Middle frontal gyrus (tissue), 1 donor: ENCODE results near the gene ABCC6.
"Not testable (repeated sequence)": the region's sequence is repeated elsewhere in the genome, so short reads cannot be mapped to it uniquely, and the experiment has no call there.

ENCODE experiments used
- DNase-seq: peaks from one replicate; pipeline ENCODE4 v3.0.0-alpha.2; 2015; ENCODE audit warnings: low spot score; ENCODE audit errors: extremely low spot score

Gene ABCC6

GRCh38 chr16:16222850-16223661 lies at the start of gene ABCC6:
TSS of gene ABCC6 (minus strand) at chr16:16223494. CDS start at chr16:16223434, 60 bp downstream.
- not testable (repeated sequence) for DNase-seq

- not testable (repeated sequence) for DNase-seq
These were observed 49.4 kb upstream of the ABCC6 start for GRCh38 chr16:16272573-16273221.

DNA sequence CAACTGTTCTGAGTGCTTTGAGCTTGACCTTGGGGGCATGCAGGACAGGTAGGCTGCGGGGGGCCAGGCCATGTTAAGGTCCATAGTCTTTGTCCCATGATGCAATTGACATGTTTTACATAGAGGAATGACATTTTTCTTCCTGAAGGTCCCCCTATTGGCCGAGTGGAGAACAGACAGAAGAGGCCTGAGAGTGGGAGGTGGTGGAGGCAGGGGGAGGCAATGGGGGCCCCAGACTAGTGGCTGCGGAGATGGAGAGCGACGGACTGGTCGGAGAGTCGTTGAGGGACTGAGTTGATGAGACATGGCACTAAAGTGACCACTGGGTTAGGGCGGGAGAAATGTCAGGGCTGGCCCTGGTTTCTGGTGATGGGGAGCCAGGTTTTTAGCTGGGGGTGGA lies 48.4 kb upstream of the ABCC6 start:
- not testable (repeated sequence) for DNase-seq

GRCh38 chr16:16268185-16268808 lies 45.0 kb upstream of the ABCC6 start:
- DNase-seq = not testable (repeated sequence)

DNA sequence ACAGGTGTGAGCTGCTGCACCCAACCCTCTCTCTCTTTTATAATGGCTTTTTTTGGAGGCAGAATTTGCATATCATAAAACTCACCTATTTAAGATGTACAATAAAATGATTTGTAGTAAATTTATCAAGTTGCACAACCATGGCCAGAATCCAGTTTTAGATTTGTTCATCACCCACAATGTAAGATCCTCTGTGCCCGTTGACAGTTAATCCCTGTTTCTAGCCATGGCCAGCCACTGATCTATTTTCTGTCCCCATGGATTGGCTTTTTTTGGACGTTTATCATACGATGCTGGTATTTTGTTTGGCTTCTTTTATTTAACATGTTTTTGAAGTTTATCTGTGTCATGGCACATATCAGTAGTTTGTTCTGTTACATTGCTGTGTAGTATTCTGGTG lies 44.4 kb upstream of the ABCC6 start:
- not testable (repeated sequence) for DNase-seq

GRCh38 chr16:16265044-16265443 lies 41.8 kb upstream of the ABCC6 start:
- peak; percentile 2 for DNase-seq

DNA sequence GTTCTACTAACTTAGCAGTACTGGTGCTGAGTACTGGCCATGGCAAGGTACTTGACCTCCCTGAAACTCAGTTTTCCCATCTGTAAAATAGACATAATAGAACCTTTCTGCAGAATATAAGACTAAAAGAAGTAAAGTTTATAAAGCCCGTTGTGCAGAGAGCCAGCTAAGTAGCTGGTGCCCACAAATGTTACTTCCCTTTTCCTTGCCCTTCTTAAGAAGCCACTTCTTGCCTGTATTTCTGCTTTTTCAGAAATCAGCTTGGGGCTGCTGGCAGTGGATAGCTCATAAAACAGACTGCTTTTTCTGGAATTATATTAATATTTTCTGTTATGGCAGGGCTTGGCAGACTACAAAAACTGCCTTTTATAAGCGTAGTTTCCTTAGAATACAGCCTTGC lies 40.7 kb upstream of the ABCC6 start:
- not testable (repeated sequence) for DNase-seq

- DNase-seq = not testable (repeated sequence)
These were observed 39.8 kb upstream of the ABCC6 start for GRCh38 chr16:16262954-16263555.

GRCh38 chr16:16259971-16260370 lies 36.7 kb upstream of the ABCC6 start:
- not testable (repeated sequence) for DNase-seq

DNA sequence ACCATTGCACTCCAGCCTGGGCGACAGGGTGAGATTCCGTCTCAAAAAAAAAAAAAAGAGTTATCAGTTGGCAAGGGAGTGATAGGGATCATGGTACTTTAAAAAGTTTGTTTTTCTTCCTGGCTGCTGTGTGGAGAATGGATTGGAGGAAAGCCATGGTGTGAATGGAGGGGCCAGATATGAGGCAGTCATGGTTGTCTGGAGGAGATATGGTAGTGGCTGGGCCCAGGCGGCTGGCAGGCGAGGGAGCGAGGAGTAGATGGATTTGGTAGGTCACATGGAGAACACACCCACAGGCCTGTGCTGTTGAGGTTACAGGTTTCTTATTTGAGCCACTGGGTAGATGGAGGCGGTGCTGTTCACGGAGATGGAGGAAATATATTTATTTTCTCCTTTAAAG lies 35.5 kb upstream of the ABCC6 start:
- not testable (repeated sequence) for DNase-seq

DNA sequence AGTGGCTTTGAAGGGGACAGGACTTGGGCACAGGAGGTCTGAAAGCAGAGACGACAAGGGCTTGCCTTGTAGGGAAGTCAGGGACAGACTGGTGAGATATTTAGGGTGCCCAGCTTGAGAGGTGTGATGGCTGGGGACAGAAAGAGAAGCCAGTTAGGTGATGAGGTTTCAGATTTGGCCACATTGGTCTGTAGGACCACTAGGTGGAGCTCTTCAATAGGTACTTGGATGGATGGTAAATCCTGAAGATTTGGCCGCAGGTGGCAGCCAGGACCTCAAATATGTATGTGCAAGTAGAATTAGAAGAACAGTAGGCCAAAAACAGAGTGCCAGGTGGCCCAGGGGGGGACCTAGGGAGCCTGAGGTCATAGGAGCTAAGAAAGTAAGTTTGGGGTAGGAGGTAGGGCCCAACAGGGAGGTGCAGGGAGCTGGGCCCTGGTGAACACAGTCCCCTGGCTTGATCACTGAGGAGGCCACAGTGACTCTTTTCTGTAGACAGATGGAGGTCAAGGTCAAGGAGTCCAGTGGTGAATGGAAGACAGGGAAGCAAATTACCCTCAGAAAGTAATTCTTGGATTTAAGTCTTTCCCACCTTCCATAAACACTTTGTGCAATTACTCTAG lies 34.1 kb upstream of the ABCC6 start:
- DNase-seq = not testable (repeated sequence)

GRCh38 chr16:16252377-16252776 lies 29.1 kb upstream of the ABCC6 start:
- not testable (repeated sequence) for DNase-seq

GRCh38 chr16:16249621-16250330 lies 26.5 kb upstream of the ABCC6 start:
- DNase-seq = not testable (repeated sequence)

DNA sequence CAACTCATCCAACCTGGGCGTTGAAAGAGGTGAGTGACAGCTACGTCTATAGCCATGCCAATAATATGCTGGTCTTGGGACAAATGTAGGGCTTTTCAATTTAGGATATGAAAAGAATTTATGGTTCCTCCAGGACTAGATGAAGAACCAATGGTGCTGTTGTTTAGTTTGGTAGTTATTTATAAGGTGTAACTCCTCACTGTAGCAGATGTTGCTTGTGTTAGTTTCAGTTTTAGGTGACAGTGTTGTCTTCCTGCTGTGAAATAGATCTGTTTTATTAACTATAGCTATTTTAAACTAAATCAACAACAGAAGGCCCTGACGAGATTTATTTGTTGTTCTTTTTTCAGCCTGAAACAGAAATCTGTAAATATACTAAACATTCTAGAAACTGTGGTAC lies 24.1 kb upstream of the ABCC6 start:
- not testable (repeated sequence) for DNase-seq

DNA sequence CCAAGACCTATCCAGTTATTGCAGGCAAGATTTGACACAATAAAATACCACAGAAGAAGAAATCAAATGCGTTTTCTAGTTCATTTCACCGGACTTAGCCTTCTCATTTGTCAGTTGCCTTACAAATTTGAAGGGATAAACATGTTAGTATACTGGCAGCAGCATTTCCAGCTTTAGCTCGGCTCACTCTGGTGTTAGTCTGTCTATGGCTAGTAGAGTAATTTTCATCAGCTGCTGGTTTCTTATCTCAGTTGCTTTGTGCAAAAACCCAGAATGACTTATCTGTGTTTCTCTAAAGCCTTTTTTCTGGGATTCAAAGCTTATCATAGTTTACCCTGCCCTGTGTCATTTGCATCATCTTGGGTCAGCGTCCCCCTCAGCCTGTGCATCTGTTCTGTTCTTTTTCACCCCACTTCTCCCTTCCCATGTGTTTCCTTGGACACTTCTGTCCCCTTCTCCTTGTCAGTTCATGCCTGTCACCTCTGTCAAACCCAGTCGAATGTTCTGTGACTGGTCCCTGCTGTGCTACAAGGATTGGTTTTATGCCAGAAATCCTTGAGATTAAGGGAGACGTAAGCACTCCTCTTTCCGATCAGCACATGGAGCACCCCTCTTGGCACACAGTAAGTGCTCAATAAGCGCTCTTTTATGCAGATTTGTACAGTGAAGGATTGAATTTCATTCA lies 23.4 kb upstream of the ABCC6 start:
- DNase-seq = not testable (repeated sequence)

DNA sequence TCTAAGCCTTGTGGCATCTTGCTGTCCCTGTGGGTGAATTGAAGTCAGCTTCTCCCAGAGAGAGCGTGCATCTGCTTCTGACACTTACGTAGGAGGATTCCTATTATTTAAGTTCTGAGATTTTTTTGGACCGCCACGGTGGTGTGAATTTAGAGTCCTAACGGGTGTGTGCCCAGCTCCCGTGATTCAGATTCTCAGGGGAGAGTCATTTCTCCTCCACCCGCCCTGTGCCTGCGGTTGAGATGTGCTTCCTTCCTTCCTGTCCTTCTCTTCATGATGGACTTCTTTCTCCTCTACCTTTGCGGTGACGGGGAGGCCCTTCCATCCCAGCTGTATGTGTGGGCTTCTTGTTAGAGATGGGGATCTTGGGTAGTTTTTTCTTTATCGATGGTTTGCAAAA lies 20.6 kb upstream of the ABCC6 start:
- DNase-seq = peak; percentile 2

- not testable (repeated sequence) for DNase-seq
These were observed 17.4 kb upstream of the ABCC6 start for GRCh38 chr16:16240667-16241066.

GRCh38 chr16:16237738-16238137 lies 14.4 kb upstream of the ABCC6 start:
- DNase-seq = not testable (repeated sequence)

GRCh38 chr16:16237071-16237470 lies 13.8 kb upstream of the ABCC6 start:
- not testable (repeated sequence) for DNase-seq

DNA sequence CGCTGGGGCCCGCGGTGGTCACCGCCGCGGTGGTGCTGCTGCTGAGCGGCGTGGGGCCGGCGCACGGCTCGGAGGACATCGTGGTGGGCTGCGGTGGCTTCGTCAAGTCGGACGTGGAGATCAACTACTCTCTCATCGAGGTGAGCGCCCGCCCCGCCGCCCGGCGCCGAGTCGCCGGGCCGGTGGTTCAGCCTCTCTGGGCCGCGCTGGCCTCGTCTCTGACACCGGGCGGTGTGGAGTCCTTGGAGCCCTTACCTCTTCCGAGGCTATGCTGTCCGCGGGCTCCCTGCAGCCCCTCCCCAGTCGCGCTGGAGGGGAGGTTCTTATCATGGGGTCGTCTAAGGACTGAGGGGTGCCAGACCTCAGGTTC lies 9.4 kb upstream of the ABCC6 start:
- not testable (repeated sequence) for DNase-seq
